AG08396 (cell line): ENCODE data around the gene AMOTL2.

Experiments used
- DNase-seq: peaks from one replicate; pipeline ENCODE4 v3.0.0; 2012; ENCODE audit warnings: low spot score, mixed read lengths

Gene AMOTL2

GRCh38 chr3:134366221-134366927 is 7.9 kb downstream of the AMOTL2 start:
- no peak for DNase-seq

DNA sequence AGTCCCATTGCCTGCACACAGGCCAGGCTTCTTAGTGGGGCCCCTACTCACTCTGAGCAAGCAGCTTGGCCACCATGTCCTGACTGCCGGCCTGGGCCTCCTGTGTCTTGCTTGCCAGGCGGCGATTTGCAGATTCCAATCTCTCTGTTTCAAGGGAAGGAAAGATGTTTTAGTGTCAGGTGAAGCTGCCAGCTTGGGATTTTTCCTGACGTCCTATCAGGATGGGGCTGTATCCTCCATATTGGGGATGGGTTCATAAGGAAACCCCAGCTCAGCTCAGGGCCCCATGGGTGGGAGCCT is 8.5 kb downstream of the AMOTL2 start:
- no peak for DNase-seq

DNA sequence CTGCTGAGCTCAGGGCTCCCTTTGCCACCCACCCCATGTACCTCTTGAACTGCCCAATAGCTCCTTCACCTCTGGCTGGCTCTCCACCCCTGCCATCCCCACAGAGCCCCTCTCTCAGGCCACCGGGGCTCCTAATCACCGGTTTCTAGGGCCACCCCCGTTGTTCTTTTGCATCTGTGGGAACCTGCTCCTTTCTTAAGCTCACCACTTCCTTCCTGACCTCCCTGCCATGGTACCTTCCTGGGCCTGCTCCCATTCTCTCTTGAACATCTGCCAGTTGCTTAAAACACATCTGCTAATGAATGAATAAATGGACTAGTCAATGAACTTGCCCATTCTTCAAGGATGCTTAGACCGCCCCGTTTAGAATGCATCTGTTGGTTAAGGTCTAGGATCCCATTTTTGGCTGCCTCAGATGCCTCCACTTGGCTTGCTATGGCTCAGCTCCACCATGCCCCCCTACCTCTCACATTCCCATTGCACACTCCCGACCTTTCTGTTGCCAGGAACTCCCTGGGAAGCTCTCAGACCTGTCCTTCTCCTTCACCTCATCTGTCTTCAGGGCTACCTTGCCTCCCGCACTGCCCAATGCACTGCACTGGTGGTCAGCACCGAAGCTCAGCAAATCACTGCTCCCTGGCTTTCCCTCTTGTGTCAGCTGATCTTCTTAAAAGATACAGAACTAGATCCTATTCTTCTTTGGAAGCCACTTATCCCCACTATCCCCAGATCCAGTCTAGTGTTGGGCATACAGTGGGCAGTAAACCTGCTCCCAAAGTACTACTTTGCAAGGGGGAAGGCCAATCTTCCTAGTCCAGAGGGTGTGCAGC is 9.1 kb downstream of the AMOTL2 start:
- DNase-seq, result no peak

- peak; percentile 95 for DNase-seq
Measured at GRCh38 chr3:134364061-134364935, 9.9 kb downstream of the AMOTL2 start.

DNA sequence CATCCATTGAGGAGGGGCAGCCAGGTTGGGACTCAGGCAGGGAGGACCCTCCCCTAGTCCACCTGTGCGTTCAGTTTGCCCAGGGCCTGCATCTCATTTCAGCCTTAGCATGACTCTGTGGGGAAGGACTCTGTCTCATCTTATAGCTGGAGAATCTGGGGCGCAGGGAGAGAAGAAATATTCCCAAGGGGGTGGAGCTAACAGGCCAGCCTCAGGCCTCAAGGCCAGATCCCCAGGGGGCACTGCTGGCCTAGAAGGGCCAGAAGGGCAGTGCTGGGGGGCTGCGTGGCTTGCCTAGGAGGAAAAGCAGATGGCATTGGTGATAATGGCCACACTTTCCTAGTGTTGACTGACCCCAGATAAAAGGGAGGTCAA is 10.9 kb downstream of the AMOTL2 start:
- no peak for DNase-seq

DNA sequence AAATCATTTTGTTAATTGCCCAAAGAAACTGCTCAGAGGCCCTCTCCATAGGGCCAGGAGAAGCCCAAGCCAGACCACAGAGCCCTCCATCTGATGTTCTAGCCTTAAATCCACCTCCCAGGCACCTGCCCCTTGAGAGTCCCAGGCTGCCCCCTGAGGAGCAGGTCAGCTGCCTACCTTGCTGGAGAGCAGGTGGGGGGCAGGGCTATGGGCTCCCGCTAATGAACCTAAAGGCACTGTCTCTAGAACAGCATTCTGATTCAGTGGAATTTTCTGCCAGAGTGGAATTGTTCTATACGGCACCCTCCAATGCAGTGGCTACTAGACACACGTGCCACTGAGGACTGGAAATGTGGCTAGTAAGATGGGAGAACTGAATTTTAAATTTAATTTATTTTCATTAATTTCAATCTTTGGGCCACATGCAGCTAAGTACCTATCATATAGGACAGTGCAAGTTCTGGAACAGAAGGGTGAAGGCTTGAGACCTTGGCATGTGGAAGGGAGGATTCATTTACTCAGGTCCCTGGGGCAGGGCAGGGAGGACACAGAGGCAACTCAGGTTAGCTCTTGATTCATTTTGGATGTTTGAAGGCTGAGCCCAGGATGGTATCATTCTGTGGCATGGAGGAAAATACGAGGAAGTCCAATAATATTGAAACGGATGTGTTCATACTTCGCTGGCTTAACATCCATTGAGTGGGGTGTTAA is 11.4 kb downstream of the AMOTL2 start:
- no peak for DNase-seq

GRCh38 chr3:134362221-134362620 is 12.0 kb downstream of the AMOTL2 start:
- no peak for DNase-seq

- DNase-seq, result no peak
Measured at GRCh38 chr3:134361162-134361835, 12.9 kb downstream of the AMOTL2 start.

GRCh38 chr3:134360046-134360445 is 14.2 kb downstream of the AMOTL2 start:
- no peak for DNase-seq

DNA sequence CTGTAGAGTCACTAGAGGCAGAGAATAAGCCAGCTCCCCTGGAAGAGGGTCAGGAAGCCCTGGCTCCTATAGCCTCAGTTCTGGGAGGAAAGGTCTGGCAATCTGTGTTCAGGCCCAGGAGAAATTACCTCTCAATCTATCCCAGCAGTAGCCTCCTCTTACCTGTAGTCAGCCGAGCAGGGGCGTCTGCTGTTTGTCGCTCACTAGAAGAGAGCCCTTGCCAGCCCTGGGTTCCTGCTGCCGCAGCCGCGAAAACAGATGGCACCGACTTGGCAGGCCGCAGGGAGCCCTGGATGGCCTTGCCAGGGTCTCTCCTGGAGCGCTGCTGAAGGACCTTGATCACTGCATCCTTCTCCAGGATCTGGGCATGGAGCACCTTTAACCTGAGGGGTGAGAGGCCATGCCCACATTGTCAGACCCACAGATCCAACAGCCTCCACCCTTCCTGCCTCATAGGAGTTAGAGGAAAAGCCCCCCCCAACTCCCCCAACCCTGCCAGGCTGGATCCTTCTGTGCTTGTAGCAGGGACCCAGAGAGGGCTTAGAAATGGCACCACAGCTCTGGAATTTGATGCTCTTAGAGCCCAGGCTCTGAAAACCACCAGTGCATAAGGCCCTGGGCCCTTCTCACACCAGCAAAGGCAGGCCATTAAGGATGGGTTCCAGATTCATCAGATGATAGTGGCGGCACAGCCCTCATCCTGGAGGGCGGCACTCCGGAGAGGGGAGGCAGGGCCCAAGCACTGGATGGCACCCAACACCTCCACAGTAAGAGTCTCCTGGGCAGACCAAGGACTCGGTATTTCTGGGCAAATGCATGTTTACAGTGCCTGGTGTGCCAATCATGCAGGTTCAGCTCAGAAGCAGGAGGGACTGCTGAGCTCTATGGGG is 14.9 kb downstream of the AMOTL2 start:
- no peak for DNase-seq

DNA sequence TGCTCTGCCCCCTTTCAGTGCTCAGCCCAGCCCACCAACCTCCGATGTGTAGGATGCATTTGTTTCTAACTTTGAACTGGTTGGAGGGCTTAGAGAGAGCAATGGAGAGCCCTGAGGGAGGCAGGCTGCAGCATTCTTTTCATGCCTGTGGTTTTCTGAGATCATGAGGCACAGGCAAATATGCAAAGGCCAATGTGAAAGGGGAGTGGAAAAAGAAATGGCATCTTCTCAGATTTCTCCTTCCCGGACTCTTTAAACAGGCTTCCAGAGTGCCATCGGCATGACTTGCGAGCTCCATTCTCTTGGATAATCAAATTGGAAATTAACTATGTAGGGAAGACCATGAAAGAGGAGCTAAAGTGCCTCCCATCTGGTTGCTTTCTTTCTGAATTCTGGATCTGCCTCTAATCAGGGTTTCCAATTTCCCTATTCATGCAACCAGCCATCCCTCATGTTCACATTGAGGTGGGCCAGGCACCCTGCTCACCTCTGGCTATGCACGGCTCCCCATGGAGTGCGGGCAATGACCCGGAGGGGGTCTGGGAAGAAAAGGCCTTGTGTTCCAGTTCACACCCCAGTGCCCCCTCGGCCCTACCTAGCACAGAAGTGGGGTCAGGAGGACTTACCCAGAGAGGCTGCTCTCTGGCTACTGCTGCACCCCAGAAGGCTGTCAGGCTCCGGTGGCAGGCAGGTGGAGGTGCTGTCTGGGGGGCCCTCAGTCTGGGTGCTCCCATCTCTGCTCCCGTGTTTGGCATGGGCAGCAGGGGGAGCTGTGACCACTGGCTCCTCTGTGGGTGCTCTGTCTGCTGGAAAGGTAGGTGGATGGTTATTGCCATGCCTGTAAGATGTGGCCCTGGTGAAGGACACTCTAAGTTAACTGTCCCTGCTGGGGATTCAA is 16.1 kb downstream of the AMOTL2 start:
- peak; percentile 86 for DNase-seq

DNA sequence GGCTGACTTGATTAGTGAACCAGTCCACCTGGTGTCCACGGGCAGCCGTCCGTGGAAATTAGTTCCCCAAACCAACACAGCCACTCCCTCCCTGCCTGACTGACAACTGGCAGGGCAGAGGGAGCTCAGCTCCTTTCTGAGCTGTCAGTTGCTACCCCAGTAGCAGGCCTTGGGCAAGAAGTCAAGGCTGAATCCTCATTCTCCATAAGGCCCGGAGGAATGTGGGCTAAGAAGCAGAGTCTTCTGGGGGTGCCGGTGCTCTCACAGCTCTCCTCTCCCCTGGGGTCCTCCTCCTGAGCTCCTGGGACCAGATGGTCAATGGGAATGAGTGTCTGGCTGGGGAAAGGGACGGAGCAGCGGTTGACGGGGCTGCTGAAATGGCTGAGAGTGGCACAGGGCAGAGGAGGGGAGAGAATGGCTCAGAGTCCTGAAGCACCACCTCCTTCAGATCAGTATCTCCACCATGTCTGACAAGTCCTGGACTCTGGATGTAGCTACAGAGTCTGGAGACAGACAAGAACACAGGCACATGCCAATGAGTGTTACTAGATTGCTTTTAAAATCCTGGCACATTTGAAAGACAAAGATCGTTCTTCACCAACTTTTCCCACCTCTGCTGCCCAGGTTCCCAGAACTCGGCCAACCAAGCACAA is 16.9 kb downstream of the AMOTL2 start:
- DNase-seq, result no peak

DNA sequence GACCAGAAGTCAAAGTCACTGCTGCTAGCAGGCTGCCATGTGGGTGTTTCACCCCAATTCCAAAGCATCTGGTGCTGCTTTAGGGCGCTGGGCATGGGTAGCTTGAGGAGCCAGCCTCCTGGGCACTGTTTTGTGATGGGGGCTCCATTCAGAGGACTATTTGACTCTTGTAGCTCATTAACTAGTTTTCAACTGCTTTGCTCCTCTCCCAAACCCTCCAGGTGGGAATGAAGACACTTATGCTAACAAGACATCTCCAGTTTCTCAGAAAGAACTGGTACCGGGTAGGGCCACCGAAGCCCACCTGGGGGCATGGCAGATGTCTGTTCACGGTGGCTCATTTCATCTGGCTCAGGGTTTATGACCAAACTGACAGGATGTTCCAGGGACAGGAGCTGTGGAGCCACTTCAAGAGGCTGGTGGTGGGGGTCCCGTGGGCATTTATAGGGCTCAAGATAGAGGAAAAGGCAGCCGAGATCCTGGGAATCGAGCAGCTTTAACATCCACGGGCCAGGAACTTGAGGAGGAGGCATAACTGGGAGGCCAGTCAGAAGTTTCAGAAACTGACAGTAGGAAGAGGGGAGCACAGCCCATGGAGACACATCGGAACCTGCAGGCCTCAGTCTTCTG is 17.7 kb downstream of the AMOTL2 start:
- DNase-seq, result no peak

- no peak for DNase-seq
Measured at GRCh38 chr3:134355416-134355815, 18.8 kb downstream of the AMOTL2 start.

DNA sequence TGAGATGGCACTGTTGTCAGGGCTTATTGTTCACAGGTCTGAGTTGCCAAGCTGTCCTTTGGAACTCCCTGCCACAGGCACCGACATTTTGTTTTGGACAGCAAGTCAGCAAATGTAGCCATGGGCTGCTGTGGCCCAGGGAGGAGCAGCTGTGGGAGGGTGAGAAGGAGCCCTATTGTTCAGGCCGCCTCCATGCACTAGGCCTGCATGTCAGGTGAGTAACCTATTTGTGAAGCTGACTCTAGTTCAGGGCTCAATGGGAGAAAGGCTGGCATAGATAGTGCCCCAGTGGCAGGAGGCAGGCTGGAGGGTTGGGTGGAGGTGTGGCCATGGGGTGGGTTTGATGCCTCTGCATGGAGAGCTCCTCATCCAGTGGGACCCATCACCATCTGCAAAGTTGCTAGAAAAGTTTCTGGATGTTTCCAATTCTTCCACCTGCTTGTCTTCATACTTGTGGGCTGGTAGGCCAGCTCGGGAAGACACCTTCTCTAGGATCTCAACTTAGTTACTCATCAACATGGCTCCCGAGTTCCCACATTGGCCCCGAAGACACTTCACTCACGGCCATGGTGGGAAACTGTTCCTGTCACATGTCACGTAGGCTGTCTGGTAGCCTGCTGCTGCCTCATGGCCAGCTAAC is 19.5 kb downstream of the AMOTL2 start:
- no peak for DNase-seq

- no peak for DNase-seq
Measured at GRCh38 chr3:134353831-134354611, 20.2 kb downstream of the AMOTL2 start.

DNA sequence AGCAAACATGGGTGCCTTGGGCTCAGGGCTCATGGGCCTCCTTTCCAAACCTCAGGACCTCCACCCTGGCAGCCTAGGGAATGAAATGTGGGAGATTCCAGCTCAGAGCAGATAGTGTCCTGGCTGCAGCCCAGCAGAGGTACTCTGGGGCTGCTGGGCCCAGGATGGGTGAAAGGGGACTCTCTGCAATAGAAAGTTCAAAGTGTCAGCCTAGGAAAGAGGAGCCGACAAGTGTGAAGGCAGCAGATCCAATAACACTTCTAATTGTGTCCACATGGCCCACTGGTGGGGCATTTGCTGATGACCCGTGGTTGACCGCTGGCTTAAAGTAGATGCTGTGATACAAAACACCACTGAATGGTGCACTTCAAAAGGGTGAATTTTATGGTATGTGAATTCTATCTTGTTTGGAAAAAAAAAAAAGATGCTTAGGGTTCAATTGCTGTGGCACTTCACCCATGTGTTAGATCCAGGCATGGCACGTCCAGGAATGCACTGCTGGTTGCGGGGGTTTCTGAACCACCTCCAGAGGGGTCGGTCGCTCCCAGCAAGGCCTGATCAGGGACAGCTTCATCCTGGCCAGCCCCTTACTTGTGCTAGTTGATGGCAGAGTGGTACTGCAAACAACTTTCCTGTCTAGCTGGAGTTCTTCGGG is 20.9 kb downstream of the AMOTL2 start:
- DNase-seq, result no peak
